ENCODE measurements around the gene COPS7B.

GRCh38 chr2:231761735-231762134 lies 24.5 kb upstream of the COPS7B start:
- TF ChIP-seq CTCF (IDR thresholded peaks at IDR 0.05) (no peak), POLR2A (IDR thresholded peaks at IDR 0.05) (no peak)
